Endometrial microvascular endothelial cells (primary cell): ENCODE results near the gene CYP11A1. TPM values are rescaled to one million over a fixed set of nuclear protein-coding genes. Genes with fewer than 3 reads are reported as not detected.

Experiments
- in situ Hi-C: cut with HindIII; loops from 2 replicates; pipeline ENCODE4 v1.10.0; 2017; ENCODE audit warnings: low sequenced_read_pairs, low pct_unique_long_range_greater_than_20kb; ENCODE audit errors: inconsistent ontology term
- total RNA-seq: library from RNA; depleted of rRNA; stranded (reverse); fragments of >200 nt; gene quantifications from one replicate; pipeline ENCODE4 v1.2.3, GENCODE V29; 2015; ENCODE audit errors: inconsistent ontology term

CYP11A1 gene
- total RNA-seq, 1 donor from 2014 or later = not detected

GRCh38 chr15:74314795-74315438 lies 52.5 kb downstream of the CYP11A1 start:
- in situ Hi-C loops = no loop called here

GRCh38 chr15:74313889-74314288 lies 53.6 kb downstream of the CYP11A1 start:
- in situ Hi-C loops = no loop called here

DNA sequence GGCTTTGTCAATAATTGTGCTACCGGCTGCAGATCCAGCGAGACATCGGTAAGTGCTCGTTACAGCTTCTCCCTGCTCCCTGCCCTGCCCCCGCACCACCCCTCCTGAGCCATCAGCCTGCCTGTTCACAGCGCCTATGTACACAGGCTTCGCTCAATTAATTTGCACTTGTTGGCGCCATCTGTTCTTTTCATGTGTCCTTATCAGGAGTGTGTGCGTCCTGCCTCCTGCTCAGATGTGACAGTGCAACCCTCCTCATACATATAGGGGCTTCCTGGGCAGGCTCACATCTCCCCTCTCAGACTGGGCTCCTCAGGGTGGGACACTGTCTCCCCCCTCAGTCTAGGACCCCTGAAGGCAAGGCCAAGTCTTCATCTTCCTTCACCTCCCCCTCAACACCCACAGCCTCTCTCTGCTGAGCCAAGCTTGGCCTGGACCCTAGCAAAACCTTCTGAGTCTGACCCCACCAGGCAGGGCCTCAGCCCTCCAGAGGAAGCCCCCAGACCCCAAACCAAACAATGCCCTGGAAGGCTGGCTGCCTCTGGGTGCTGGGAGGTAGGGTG lies 54.9 kb downstream of the CYP11A1 start:
- in situ Hi-C loops = no loop called here

GRCh38 chr15:74311734-74312444 lies 55.6 kb downstream of the CYP11A1 start:
- in situ Hi-C loops = no loop called here

GRCh38 chr15:74307827-74308811 lies 59.3 kb downstream of the CYP11A1 start:
- in situ Hi-C loops = no loop called here

DNA sequence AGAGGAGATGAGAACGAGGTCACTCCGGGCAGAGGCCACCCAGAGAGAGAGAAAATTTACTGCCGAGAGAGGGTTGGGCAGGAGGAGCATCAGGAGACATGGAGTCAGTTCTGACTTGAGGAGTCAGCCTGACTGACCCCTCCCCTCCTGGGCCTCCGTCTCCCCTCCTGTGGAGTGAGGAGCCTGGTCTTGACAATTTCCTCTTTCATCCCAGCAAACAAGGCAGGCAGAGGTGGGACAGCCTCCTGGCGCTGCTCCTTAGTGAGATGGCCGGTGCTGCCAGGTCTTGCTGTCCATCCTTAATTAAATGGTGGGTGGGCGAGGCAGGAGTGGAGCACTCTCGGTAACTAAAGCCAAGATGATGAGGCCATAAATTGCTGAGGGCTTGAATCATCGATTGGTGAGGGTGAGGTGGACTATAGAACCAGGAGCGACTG lies 60.6 kb downstream of the CYP11A1 start:
- in situ Hi-C loops = no loop called here

GRCh38 chr15:74305687-74306086 lies 61.8 kb downstream of the CYP11A1 start:
- in situ Hi-C loops = no loop called here

DNA sequence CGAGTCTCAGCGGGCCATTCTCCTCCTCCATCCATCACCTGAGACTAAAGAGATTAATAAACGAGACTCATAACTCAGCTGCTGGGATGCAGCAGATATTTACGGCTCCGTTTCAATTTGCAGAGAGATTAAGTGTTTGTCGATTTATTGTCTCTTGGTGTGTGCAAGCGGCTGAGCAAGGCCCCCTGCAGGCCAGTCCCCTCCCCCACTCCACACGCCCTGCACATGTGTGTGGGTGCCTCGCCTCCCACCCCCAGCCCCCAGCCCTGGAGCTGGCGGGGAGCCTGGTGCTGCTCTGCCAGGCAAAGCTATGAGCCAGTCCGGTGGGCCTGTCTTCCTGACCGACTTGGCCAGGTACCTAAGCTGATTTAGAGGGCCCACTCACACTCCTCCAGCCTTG lies 63.0 kb downstream of the CYP11A1 start:
- in situ Hi-C loops = no loop called here

DNA sequence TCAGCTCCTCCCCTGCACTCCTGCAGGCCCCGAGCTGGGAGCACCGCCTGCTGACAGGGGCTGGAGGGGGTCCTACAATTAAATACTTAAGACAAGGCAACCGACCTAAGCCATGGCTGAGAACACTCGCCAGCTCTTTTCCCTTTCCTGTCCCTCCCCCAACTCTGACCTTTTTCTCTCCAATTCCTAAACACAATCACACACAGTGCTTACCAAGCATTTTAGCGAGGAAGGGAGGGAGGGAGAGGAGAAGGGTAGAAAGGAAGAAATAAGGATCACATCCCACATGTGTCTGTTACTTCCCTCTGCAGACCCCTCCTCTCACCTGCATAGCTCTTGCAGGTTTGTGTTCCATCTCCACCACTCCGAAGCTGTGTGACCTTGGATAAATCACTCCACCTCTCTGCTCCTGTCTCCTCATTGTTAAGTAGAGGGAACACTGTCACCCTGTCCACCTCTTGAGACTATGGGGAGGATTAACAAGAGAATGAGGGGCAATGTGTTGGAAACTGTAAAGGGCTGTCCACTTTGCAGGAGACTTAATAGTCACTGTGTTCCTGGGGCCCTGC lies 63.6 kb downstream of the CYP11A1 start:
- in situ Hi-C loops = no loop called here

DNA sequence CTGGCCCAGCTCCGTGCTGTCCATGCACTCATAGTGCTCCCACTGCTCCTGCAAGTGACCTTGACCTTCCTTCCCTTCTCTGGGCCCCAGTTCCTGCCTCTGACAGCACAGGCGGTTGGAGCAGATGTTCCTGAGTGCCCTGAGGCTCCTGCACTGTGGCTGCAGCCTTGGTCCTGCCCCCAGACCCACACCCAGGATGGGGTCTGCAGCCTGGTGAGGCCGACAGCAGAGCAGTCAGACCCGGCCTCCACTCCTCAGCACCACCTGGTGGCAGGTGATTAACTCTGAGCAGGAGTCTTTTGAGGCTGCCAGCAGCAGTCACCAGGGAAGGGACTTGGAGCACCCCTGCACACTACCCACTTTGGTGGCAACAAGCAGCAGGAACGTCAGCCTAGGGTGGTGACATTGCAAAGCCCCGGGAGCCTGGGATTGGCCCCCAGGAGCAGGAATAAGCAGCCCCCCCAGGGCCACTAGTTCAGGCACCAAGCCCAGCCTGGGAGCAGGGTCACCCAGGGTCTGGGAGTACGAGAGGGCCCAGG lies 64.6 kb downstream of the CYP11A1 start:
- in situ Hi-C loops = no loop called here

GRCh38 chr15:74301583-74302361 lies 65.7 kb downstream of the CYP11A1 start:
- in situ Hi-C loops = no loop called here

GRCh38 chr15:74300057-74300795 lies 67.2 kb downstream of the CYP11A1 start:
- in situ Hi-C loops = no loop called here

- in situ Hi-C loops = no loop called here
Measured at GRCh38 chr15:74297887-74298286, 69.6 kb downstream of the CYP11A1 start.

DNA sequence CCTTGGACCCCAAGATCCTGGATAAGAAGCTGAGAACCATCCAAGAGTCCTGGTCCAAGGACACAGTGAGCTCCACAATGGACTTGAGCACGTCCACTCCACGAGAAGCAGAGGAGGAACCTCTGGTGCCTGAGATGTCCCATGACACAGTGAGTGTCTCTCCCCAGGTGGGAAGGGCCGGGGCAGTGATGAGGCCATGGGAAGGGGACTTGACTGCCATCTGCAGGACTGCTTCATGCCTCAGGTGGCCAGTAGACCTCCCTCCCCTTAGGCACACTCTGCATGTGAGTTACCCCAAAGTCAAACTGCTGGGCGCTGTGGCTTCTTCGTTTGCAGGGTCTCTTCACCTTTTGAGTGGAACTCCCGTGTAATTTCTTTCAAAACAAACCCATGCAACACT lies 71.6 kb downstream of the CYP11A1 start:
- in situ Hi-C loops = no loop called here

GRCh38 chr15:74294010-74294409 lies 73.4 kb downstream of the CYP11A1 start:
- in situ Hi-C loops = no loop called here

- in situ Hi-C loops = no loop called here
Measured at GRCh38 chr15:74293021-74293810, 74.2 kb downstream of the CYP11A1 start.
